ENCODE results near the gene GPR146.

GRCh38 chr7:1031716-1032455, 12.5 kb upstream of the GPR146 start:
- TF ChIP-seq POLR2AphosphoS5 (IDR thresholded peaks at IDR 0.05; ENCODE audit: low read depth, low read length), result no peak
- no peak for TF ChIP-seq POLR2A (IDR thresholded peaks at IDR 0.05; ENCODE audit: low read depth, low read length)

Measured in GM12891 (cell line).